Mesothelial cell of epicardium (in vitro differentiated cells): ENCODE data around the gene ANKS3. TPM values are rescaled to one million over a fixed set of nuclear protein-coding genes. Genes with fewer than 3 reads are reported as not detected.
A peak's percentile ranks its signal among the peaks of the same experiment; 100 is the strongest.

Experiments used
- DNase-seq, 2 experiments: peaks; one replicate each; pipeline ENCODE4 v3.0.0; 2021; ENCODE audit warnings: low spot score in 2 of 2; ENCODE audit not compliant: unreplicated experiment in 2 of 2
- H3K27ac Mint-ChIP-seq: 2 replicates; pipeline ENCODE4 v1.8.0; 2021; ENCODE audit warnings: mixed read lengths
- H3K27me3 Mint-ChIP-seq: 2 replicates; pipeline ENCODE4 v1.8.0; 2021; ENCODE audit warnings: low read depth, mixed read lengths
- H3K36me3 Mint-ChIP-seq: 2 replicates; pipeline ENCODE4 v1.8.0; 2021; ENCODE audit warnings: mixed read lengths
- H3K4me1 Mint-ChIP-seq: 2 replicates; pipeline ENCODE4 v1.8.0; 2021; ENCODE audit warnings: mixed read lengths
- H3K4me3 Mint-ChIP-seq: 2 replicates; pipeline ENCODE4 v1.8.0; 2021; ENCODE audit warnings: mild to moderate bottlenecking, moderate library complexity, mixed read lengths
- H3K9me3 Mint-ChIP-seq: 2 replicates; pipeline ENCODE4 v1.8.0; 2021; ENCODE audit warnings: mixed read lengths
- CTCF ChIP-seq: fragments of 200-600 bp; sonication (generic); IDR thresholded peaks from one replicate; pipeline ENCODE4 v1.5.0; 2021; ENCODE audit warnings: antibody characterized with exemption; ENCODE audit not compliant: unreplicated experiment
- total RNA-seq: library from RNA; stranded (reverse); gene quantifications from 3 replicates; pipeline ENCODE4 v1.2.1, GENCODE V29; 2021

ANKS3 gene
- total RNA-seq, 1 donor from 2014 or later, result 45.8 TPM

- Mint-ChIP-seq H3K4me1 (peaks cover 3% of the 10 kb centered on the region), H3K36me3 (peaks cover 4% of the 10 kb centered on the region), H3K4me3 (peak overlapping the region; percentile 77), H3K9me3 (no peaks in the 10 kb centered on the region), H3K27me3 (no peaks in the 10 kb centered on the region), H3K27ac (peak overlapping the region; percentile 87)
- no peak for TF ChIP-seq CTCF
- DNase-seq, result peak in 1 of 2 experiments; percentile 56
Measured at GRCh38 chr16:4693956-4694641, 40.0 kb downstream of the ANKS3 start.

- Mint-ChIP-seq H3K27ac (peak within 1 kb of the TSS; percentile 87), H3K4me1 (peaks cover 3% of the 10 kb centered on the region), H3K9me3 (no peaks in the 10 kb centered on the region), H3K27me3 (no peaks in the 10 kb centered on the region), H3K4me3 (peak within 1 kb of the TSS; percentile 77), H3K36me3 (peaks cover 2% of the 10 kb centered on the region)
- DNase-seq, result peak; percentile 95 to 97
- no peak for TF ChIP-seq CTCF
Measured at GRCh38 chr16:4693296-4693955, 40.6 kb downstream of the ANKS3 start, which contains the start of gene NUDT16L1. Gene NUDT16L1 (plus strand): TSS chr16:4693562. CDS start chr16:4693727, 165 bp downstream.

- peak overlapping the region; percentile 77 for H3K4me3 Mint-ChIP-seq
- peaks cover 2% of the 10 kb centered on the region for H3K36me3 Mint-ChIP-seq
- DNase-seq, result no peak
- no peaks in the 10 kb centered on the region for H3K9me3 Mint-ChIP-seq
- H3K4me1 Mint-ChIP-seq, result peaks cover 3% of the 10 kb centered on the region
- peak overlapping the region; percentile 39 for H3K27ac Mint-ChIP-seq
- H3K27me3 Mint-ChIP-seq, result no peaks in the 10 kb centered on the region
- no peak for TF ChIP-seq CTCF
Measured at GRCh38 chr16:4692460-4693295, 41.4 kb downstream of the ANKS3 start.

GRCh38 chr16:4691666-4692412 lies 42.2 kb downstream of the ANKS3 start:
- H3K27ac Mint-ChIP-seq, result no peak overlapping the region
- peak overlapping the region; percentile 34 for H3K4me3 Mint-ChIP-seq

More at GRCh38 chr16:4691666-4692412, 42.2 kb downstream of the ANKS3 start:
- no peak for TF ChIP-seq CTCF
- H3K36me3 Mint-ChIP-seq, result peaks cover 2% of the 10 kb centered on the region
- no peak for DNase-seq
- H3K4me1 Mint-ChIP-seq, result peaks cover 3% of the 10 kb centered on the region
- no peaks in the 10 kb centered on the region for H3K9me3 Mint-ChIP-seq
- no peaks in the 10 kb centered on the region for H3K27me3 Mint-ChIP-seq
